IMR-90 (cell line): ENCODE data around the gene NLGN3.

ENCODE experiments used
- BHLHE40 ChIP-seq: fragments of 150-350 bp; IDR thresholded peaks from 2 replicates; pipeline ENCODE4 v1.6.1; 2016; ENCODE audit warnings: mild to moderate bottlenecking, low read depth, low read length
- CEBPB ChIP-seq: IDR thresholded peaks from 2 replicates; pipeline ENCODE4 v1.6.1; 2012; ENCODE audit warnings: low read depth, low read length, improper control_type of control experiment
- MAFK ChIP-seq: IDR thresholded peaks from 2 replicates; pipeline ENCODE4 v1.6.1; 2012; ENCODE audit warnings: low read depth, low read length, improper control_type of control experiment
- MXI1 ChIP-seq: IDR thresholded peaks from 2 replicates; pipeline ENCODE4 v1.6.1; 2012; ENCODE audit warnings: low read depth, mild to moderate bottlenecking, low read length, moderate library complexity, borderline replicate concordance
- POLR2A ChIP-seq: IDR thresholded peaks from 2 replicates; pipeline ENCODE4 v1.6.1; 2012; ENCODE audit warnings: mild to moderate bottlenecking, low read depth, low read length
- RAD21 ChIP-seq: IDR thresholded peaks from 2 replicates; pipeline ENCODE4 v1.6.1; 2012; ENCODE audit warnings: low read length, improper control_type of control experiment
- RCOR1 ChIP-seq: IDR thresholded peaks from 2 replicates; pipeline ENCODE4 v1.6.1; 2012; ENCODE audit warnings: mild to moderate bottlenecking, low read length, improper control_type of control experiment; ENCODE audit not compliant: insufficient replicate concordance
- RFX5 ChIP-seq: IDR thresholded peaks from 2 replicates; pipeline ENCODE4 v1.8.0; 2012; ENCODE audit warnings: low read depth, mild to moderate bottlenecking, low read length, moderate library complexity
- TF ChIP-seq, protein P1 (sequence below): fragments of 150-350 bp; IDR thresholded peaks from 2 replicates; pipeline ENCODE4 v1.6.1; 2016; ENCODE audit warnings: low read depth, mild to moderate bottlenecking, low read length, moderate library complexity, borderline replicate concordance
- TF ChIP-seq, protein P2 (sequence below): conservative IDR thresholded peaks from 2 replicates; pipeline ENCODE4 v1.5.1; 2012; ENCODE audit warnings: mild to moderate bottlenecking, low read depth, low read length, improper control_type of control experiment

DNA sequence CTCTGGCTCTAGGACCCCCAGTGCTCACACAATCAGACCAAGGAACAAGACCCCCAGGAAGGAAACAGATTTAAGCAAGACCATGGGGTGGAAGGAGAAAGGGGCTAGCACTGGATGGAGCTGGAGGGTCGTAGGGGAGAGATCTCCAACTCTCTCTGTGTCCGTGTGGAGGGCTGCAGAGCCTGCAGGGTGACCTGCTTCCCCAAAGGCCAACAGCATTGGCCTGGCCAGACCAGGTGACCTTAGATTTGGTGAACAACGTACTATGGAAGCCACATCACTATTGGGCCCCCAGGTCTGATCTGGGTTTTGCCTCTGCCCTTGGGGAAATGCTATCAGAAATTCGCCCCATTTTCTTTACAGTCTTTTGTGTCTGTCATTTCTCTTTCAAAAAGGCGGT, 26.0 kb downstream of the NLGN3 start:
- TF ChIP-seq, protein P1, sequence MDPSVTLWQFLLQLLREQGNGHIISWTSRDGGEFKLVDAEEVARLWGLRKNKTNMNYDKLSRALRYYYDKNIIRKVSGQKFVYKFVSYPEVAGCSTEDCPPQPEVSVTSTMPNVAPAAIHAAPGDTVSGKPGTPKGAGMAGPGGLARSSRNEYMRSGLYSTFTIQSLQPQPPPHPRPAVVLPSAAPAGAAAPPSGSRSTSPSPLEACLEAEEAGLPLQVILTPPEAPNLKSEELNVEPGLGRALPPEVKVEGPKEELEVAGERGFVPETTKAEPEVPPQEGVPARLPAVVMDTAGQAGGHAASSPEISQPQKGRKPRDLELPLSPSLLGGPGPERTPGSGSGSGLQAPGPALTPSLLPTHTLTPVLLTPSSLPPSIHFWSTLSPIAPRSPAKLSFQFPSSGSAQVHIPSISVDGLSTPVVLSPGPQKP, result no peak
- no peak for TF ChIP-seq RAD21
- TF ChIP-seq, protein P2, sequence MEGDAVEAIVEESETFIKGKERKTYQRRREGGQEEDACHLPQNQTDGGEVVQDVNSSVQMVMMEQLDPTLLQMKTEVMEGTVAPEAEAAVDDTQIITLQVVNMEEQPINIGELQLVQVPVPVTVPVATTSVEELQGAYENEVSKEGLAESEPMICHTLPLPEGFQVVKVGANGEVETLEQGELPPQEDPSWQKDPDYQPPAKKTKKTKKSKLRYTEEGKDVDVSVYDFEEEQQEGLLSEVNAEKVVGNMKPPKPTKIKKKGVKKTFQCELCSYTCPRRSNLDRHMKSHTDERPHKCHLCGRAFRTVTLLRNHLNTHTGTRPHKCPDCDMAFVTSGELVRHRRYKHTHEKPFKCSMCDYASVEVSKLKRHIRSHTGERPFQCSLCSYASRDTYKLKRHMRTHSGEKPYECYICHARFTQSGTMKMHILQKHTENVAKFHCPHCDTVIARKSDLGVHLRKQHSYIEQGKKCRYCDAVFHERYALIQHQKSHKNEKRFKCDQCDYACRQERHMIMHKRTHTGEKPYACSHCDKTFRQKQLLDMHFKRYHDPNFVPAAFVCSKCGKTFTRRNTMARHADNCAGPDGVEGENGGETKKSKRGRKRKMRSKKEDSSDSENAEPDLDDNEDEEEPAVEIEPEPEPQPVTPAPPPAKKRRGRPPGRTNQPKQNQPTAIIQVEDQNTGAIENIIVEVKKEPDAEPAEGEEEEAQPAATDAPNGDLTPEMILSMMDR, result no peak
- no peak for TF ChIP-seq POLR2A
- no peak for TF ChIP-seq CEBPB
- TF ChIP-seq BHLHE40, result no peak
- TF ChIP-seq RFX5, result no peak
- TF ChIP-seq RCOR1, result no peak
- no peak for TF ChIP-seq MAFK
- TF ChIP-seq MXI1, result no peak
